HepG2 (cell line): ENCODE data around the gene MIEF1. TPM values are rescaled to one million over a fixed set of nuclear protein-coding genes. Genes with fewer than 3 reads are reported as not detected.
A peak's percentile ranks its signal among the peaks of the same experiment; 100 is the strongest.

Source experiments
- ARNT2 ChIP-seq: sonication (generic); formaldehyde crosslinking; IDR thresholded peaks from 2 replicates; pipeline ENCODE4 v1.8.0; 2022; ENCODE audit warnings: mild to moderate bottlenecking, low read depth, missing genetic modification reagents, moderate library complexity
- BCL6 ChIP-seq: IDR thresholded peaks from 2 replicates; pipeline ENCODE4 v1.6.1; 2016; ENCODE audit warnings: missing genetic modification reagents, missing compliant biosample characterization
- CENPT ChIP-seq: sonication (generic); formaldehyde crosslinking; IDR thresholded peaks from 2 replicates; pipeline ENCODE4 v1.8.0; 2022; ENCODE audit warnings: low read depth, mild to moderate bottlenecking, moderate library complexity, missing genetic modification reagents
- CREM ChIP-seq, 2 experiments: sonication (generic) in 1 of 2; formaldehyde crosslinking in 1 of 2; IDR thresholded peaks; 2 replicates each; pipeline versions ENCODE4 v1.4.0 to v1.6.1; 2016 to 2020; ENCODE audit warnings: antibody characterized with exemption in 1 of 2, mild to moderate bottlenecking in 1 of 2, missing genetic modification reagents in 1 of 2
- FOXJ3 ChIP-seq: sonication (generic); formaldehyde crosslinking; IDR thresholded peaks from 2 replicates; pipeline ENCODE4 v1.4.0; 2020; ENCODE audit warnings: missing genetic modification reagents, mild to moderate bottlenecking, borderline replicate concordance
- GATAD2A ChIP-seq: IDR thresholded peaks from 2 replicates; pipeline ENCODE4 v1.6.1; 2016
- HIVEP1 ChIP-seq: sonication (generic); formaldehyde crosslinking; IDR thresholded peaks from 2 replicates; pipeline ENCODE4 v1.4.0; 2020; ENCODE audit warnings: mild to moderate bottlenecking, missing genetic modification reagents
- KMT2B ChIP-seq: IDR thresholded peaks from 2 replicates; pipeline ENCODE4 v1.6.1; 2016; ENCODE audit warnings: missing genetic modification reagents, missing compliant biosample characterization
- NCOR1 ChIP-seq: fragments of 200-600 bp; sonication (generic); IDR thresholded peaks from 2 replicates; pipeline ENCODE4 v1.7.0; 2017; ENCODE audit warnings: antibody characterized with exemption, low read length, borderline replicate concordance
- RFXAP ChIP-seq: sonication (generic); formaldehyde crosslinking; IDR thresholded peaks from 2 replicates; pipeline ENCODE4 v1.4.0; 2020; ENCODE audit warnings: missing genetic modification reagents, borderline replicate concordance
- YY1 ChIP-seq: IDR thresholded peaks from 2 replicates; pipeline ENCODE4 v1.6.1; 2011; ENCODE audit warnings: low read length, low read depth, moderate library complexity, mild to moderate bottlenecking; ENCODE audit not compliant: insufficient read depth, insufficient replicate concordance
- ZBTB8A ChIP-seq: sonication (generic); formaldehyde crosslinking; IDR thresholded peaks from 2 replicates; pipeline ENCODE4 v1.4.0; 2020; ENCODE audit warnings: mild to moderate bottlenecking, low read depth, missing genetic modification reagents, borderline replicate concordance
- ZKSCAN8 ChIP-seq: IDR thresholded peaks from 2 replicates; pipeline ENCODE4 v1.6.1; 2016; ENCODE audit warnings: borderline replicate concordance, missing genetic modification reagents, missing compliant biosample characterization
- ZNF17 ChIP-seq: sonication (generic); formaldehyde crosslinking; IDR thresholded peaks from 2 replicates; pipeline ENCODE4 v1.5.0; 2020; ENCODE audit warnings: mild to moderate bottlenecking, missing genetic modification reagents
- ZZZ3 ChIP-seq: sonication (generic); formaldehyde crosslinking; IDR thresholded peaks from 2 replicates; pipeline ENCODE4 v1.4.0; 2020; ENCODE audit warnings: missing genetic modification reagents, mild to moderate bottlenecking, borderline replicate concordance
- polyA plus RNA-seq, 8 experiments: library from polyadenylated mRNA; depleted of rRNA in 3 of 8; stranded (reverse) in 7 of 8; unstranded in 1 of 8; fragments of >200 nt; fragmentation: Illumina TruSeq in 4 of 8; extraction: Trizol in 4 of 8; gene quantifications; 2 replicates each; pipeline versions ENCODE4 v1.2.1 to v1.2.3, GENCODE V29; 2011 to 2016; ENCODE audit warnings: low read depth in 4 of 8, missing spikeins in 1 of 8, mixed read lengths in 1 of 8; ENCODE audit not compliant: insufficient read depth in 1 of 8
- total RNA-seq, 5 experiments: library from RNA; depleted of rRNA; stranded (reverse); fragments of >200 nt; fragmentation: Illumina TruSeq; extraction: Trizol; gene quantifications; 2 replicates each; pipeline ENCODE4 v1.2.3, GENCODE V29; 2016; ENCODE audit warnings: low read depth in 1 of 5
- TF ChIP-seq, protein P1 (sequence below): sonication (generic); formaldehyde crosslinking; IDR thresholded peaks from 2 replicates; pipeline ENCODE4 v1.9.0; 2021; ENCODE audit warnings: missing genetic modification reagents, borderline replicate concordance
- TF ChIP-seq, protein P2 (sequence below): sonication (generic); formaldehyde crosslinking; IDR thresholded peaks from 2 replicates; pipeline ENCODE4 v1.8.1; 2023; ENCODE audit warnings: mild to moderate bottlenecking, moderate library complexity, missing genetic modification reagents
- TF ChIP-seq, protein P3 (sequence below): sonication (generic); formaldehyde crosslinking; IDR thresholded peaks from 2 replicates; pipeline ENCODE4 v1.5.1; 2020; ENCODE audit warnings: missing genetic modification reagents, mild to moderate bottlenecking, borderline replicate concordance
- TF ChIP-seq, protein P4 (sequence below): sonication (generic); formaldehyde crosslinking; conservative IDR thresholded peaks from 2 replicates; pipeline ENCODE4 v1.8.1; 2023; ENCODE audit warnings: missing genetic modification reagents
- TF ChIP-seq, protein P5 (sequence below): sonication (generic); formaldehyde crosslinking; conservative IDR thresholded peaks from 2 replicates; pipeline ENCODE4 v1.4.0; 2020; ENCODE audit warnings: missing genetic modification reagents

The MIEF1 gene
- total and polyA plus RNA-seq, 2 of the 13 experiments (the other 11 are each of a cell fraction or from before 2014, with no cell fraction given) = 21.7 to 34.8 TPM

DNA sequence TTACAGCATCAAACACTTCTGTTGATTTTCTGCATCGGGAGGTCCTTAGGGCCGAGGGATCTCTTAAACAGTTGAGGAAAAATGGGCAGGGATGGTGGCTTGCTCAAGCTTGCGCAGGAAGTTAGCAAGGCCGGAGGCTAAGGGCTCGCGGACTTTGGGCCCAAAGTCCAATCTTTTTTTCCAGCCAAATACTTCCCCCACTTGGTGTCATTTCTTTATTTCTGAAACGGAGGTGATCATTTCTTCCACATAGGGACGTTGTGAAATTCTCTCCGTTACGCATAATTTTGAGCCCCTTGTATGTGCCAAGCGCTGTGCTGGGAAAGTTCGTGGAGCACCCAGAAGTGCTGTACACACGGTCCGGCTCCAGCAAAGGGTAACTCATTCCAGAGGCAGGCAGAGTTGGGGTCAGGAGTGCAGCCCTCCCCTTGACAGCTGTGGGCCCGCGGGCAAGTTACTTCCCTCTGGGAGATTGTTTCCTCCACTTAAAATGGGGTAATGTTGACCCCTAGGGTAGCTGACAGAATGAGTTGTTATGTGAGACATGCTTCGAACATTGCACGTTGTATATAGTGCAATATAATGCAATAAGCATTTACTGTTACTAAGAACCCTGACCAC, 809 bp downstream of the MIEF1 start (continued):
- TF ChIP-seq ZZZ3 (CRISPR knock-in tag) = no peak
- TF ChIP-seq ZKSCAN8 = peak; percentile 21; the same call in 1 of the 2 replicates
- TF ChIP-seq, protein P1, sequence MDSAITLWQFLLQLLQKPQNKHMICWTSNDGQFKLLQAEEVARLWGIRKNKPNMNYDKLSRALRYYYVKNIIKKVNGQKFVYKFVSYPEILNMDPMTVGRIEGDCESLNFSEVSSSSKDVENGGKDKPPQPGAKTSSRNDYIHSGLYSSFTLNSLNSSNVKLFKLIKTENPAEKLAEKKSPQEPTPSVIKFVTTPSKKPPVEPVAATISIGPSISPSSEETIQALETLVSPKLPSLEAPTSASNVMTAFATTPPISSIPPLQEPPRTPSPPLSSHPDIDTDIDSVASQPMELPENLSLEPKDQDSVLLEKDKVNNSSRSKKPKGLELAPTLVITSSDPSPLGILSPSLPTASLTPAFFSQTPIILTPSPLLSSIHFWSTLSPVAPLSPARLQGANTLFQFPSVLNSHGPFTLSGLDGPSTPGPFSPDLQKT = no peak
- no peak for TF ChIP-seq KMT2B (CRISPR knock-in tag)
- TF ChIP-seq ZNF17 (CRISPR knock-in tag) = no peak
- TF ChIP-seq FOXJ3 (CRISPR knock-in tag) = 0 out of 2 replicates have a peak, but pooled peaks have one; percentile 5
- TF ChIP-seq CREM (IDR thresholded peaks at IDR 0.05) = no peak
- no peak for TF ChIP-seq CREM (CRISPR knock-in tag; IDR thresholded peaks at IDR 0.05)
- TF ChIP-seq YY1 = no peak
- TF ChIP-seq, protein P2, sequence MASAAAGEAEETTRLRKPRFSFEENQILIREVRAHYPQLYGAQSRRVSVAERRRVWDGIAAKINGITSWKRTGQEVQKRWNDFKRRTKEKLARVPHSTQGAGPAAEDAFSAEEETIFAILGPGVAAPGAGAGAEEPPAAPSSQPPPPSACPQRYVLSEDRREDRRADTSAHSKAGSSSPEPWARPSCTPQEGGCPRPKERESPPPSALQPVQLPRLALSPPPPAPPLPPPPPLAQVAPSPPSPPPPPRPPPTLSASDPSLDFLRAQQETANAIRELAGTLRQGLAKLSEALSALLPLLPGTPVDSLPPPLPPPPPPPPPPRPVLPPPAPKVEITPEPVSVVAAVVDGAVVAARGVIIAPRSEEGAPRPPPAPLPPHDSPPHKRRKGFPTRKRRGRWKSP (CRISPR knock-in tag) = no peak
- TF ChIP-seq GATAD2A (CRISPR knock-in tag) = 0 out of 2 replicates have a peak, but pooled peaks have one; percentile 14
- TF ChIP-seq NCOR1 = peak; percentile 90; the same call in 1 of the 2 replicates
- TF ChIP-seq, protein P3, sequence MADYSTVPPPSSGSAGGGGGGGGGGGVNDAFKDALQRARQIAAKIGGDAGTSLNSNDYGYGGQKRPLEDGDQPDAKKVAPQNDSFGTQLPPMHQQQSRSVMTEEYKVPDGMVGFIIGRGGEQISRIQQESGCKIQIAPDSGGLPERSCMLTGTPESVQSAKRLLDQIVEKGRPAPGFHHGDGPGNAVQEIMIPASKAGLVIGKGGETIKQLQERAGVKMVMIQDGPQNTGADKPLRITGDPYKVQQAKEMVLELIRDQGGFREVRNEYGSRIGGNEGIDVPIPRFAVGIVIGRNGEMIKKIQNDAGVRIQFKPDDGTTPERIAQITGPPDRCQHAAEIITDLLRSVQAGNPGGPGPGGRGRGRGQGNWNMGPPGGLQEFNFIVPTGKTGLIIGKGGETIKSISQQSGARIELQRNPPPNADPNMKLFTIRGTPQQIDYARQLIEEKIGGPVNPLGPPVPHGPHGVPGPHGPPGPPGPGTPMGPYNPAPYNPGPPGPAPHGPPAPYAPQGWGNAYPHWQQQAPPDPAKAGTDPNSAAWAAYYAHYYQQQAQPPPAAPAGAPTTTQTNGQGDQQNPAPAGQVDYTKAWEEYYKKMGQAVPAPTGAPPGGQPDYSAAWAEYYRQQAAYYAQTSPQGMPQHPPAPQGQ (CRISPR knock-in tag) = no peak
- no peak for TF ChIP-seq RFXAP (CRISPR knock-in tag)
- TF ChIP-seq ARNT2 (CRISPR knock-in tag) = no peak
- peak; percentile 3; the same call in 1 of the 2 replicates for TF ChIP-seq BCL6 (CRISPR knock-in tag)
- no peak for TF ChIP-seq ZBTB8A (CRISPR knock-in tag)
- TF ChIP-seq, protein P4, sequence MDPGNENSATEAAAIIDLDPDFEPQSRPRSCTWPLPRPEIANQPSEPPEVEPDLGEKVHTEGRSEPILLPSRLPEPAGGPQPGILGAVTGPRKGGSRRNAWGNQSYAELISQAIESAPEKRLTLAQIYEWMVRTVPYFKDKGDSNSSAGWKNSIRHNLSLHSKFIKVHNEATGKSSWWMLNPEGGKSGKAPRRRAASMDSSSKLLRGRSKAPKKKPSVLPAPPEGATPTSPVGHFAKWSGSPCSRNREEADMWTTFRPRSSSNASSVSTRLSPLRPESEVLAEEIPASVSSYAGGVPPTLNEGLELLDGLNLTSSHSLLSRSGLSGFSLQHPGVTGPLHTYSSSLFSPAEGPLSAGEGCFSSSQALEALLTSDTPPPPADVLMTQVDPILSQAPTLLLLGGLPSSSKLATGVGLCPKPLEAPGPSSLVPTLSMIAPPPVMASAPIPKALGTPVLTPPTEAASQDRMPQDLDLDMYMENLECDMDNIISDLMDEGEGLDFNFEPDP = no peak
- TF ChIP-seq, protein P5, sequence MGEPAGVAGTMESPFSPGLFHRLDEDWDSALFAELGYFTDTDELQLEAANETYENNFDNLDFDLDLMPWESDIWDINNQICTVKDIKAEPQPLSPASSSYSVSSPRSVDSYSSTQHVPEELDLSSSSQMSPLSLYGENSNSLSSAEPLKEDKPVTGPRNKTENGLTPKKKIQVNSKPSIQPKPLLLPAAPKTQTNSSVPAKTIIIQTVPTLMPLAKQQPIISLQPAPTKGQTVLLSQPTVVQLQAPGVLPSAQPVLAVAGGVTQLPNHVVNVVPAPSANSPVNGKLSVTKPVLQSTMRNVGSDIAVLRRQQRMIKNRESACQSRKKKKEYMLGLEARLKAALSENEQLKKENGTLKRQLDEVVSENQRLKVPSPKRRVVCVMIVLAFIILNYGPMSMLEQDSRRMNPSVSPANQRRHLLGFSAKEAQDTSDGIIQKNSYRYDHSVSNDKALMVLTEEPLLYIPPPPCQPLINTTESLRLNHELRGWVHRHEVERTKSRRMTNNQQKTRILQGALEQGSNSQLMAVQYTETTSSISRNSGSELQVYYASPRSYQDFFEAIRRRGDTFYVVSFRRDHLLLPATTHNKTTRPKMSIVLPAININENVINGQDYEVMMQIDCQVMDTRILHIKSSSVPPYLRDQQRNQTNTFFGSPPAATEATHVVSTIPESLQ (CRISPR knock-in tag) = no peak
- no peak for TF ChIP-seq HIVEP1 (CRISPR knock-in tag)
- TF ChIP-seq CENPT (CRISPR knock-in tag) = no peak
